ENCODE measurements around the gene ROMO1. TPM values are rescaled to one million over a fixed set of nuclear protein-coding genes. Genes with fewer than 3 reads are reported as not detected.

ROMO1 gene
- total RNA-seq, 2 experiments from 2014 or later = 32.9 to 35.8 TPM

DNA sequence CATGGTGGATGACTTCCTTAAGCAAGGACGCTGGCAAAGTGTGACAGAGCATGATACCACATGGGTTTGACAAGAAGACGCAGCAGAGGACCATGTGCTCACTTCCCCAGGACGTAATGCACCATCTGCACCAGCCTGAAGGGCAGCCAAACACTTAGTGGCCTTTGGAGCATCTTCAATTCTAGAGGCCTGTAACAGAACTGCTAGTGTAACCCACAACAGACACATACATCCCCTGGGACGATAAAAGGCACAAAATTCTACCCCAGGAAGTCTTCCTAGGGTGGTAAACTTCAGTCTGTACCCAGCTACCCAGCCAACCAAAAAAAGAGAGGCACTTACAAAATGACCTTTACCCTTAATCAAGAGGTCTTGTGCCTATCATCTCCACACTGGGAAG lies 25.3 kb upstream of the ROMO1 start:
- ATAC-seq (ENCODE audit: poor library complexity) (no peak), DNase-seq (peak in 1 of 14 experiments; percentile 24)
- Mint-ChIP-seq H3K4me3 (no peak overlapping the region), H3K27me3 (no peaks in the 10 kb centered on the region), H3K27ac (no peak overlapping the region), H3K4me1 (ENCODE audit: low read depth) (no peaks in the 10 kb centered on the region), H3K9me3 (no peaks in the 10 kb centered on the region), H3K36me3 (ENCODE audit: low read depth) (peaks cover 75% of the 10 kb centered on the region)
- H3K27ac ChIP-seq (ENCODE audit: low read depth in 1 of 2, low read length in 2 of 2) = no peak overlapping the region
- ChIA-PET CTCF (no interaction called here), POLR2A (no interaction called here)
- H3K4me3 ChIP-seq (ENCODE audit: low read length) = no peak overlapping the region
- intact Hi-C loops (cut with DNase I, micrococcal nuclease) = no loop called here
- TF ChIP-seq, protein P1, sequence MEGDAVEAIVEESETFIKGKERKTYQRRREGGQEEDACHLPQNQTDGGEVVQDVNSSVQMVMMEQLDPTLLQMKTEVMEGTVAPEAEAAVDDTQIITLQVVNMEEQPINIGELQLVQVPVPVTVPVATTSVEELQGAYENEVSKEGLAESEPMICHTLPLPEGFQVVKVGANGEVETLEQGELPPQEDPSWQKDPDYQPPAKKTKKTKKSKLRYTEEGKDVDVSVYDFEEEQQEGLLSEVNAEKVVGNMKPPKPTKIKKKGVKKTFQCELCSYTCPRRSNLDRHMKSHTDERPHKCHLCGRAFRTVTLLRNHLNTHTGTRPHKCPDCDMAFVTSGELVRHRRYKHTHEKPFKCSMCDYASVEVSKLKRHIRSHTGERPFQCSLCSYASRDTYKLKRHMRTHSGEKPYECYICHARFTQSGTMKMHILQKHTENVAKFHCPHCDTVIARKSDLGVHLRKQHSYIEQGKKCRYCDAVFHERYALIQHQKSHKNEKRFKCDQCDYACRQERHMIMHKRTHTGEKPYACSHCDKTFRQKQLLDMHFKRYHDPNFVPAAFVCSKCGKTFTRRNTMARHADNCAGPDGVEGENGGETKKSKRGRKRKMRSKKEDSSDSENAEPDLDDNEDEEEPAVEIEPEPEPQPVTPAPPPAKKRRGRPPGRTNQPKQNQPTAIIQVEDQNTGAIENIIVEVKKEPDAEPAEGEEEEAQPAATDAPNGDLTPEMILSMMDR (IDR thresholded peaks at IDR 0.05) = no peak
- no peaks in the 10 kb centered on the region for H3K4me1 ChIP-seq (ENCODE audit: insufficient read depth, low read length)
- no peaks in the 10 kb centered on the region for H3K9me3 ChIP-seq (ENCODE audit: control insufficient read depth in 1 of 2, insufficient read depth in 1 of 2, low read length in 2 of 2)
- no peaks in the 10 kb centered on the region for H3K27me3 ChIP-seq (ENCODE audit: control insufficient read depth in 1 of 2, insufficient read depth in 2 of 2, low read length in 2 of 2)
- peaks cover 73% of the 10 kb centered on the region for H3K36me3 ChIP-seq (ENCODE audit: insufficient read depth, low read length)

DNA sequence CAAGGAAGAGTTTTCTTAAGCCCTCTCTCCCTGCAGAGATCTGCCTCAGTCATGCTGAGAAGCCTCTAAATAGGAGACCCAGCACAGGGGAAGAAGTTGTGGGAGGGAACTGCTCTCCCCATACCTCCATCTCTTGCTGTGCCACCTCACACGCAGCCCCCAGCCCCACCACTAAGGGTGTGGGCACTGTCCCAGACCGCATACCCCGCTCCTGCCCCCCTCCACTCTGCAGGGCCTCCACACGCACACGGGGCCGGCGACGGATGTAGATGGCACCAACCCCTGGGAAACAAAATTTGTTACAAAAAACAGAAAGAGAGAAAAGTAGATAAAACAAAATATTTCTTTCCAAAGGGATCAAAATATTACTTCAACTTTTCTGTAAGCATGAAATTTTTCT lies 24.3 kb upstream of the ROMO1 start:
- TF ChIP-seq, protein P1 (IDR thresholded peaks at IDR 0.05) = no peak
- peaks cover 64% of the 10 kb centered on the region for H3K36me3 ChIP-seq (ENCODE audit: insufficient read depth, low read length)

DNA sequence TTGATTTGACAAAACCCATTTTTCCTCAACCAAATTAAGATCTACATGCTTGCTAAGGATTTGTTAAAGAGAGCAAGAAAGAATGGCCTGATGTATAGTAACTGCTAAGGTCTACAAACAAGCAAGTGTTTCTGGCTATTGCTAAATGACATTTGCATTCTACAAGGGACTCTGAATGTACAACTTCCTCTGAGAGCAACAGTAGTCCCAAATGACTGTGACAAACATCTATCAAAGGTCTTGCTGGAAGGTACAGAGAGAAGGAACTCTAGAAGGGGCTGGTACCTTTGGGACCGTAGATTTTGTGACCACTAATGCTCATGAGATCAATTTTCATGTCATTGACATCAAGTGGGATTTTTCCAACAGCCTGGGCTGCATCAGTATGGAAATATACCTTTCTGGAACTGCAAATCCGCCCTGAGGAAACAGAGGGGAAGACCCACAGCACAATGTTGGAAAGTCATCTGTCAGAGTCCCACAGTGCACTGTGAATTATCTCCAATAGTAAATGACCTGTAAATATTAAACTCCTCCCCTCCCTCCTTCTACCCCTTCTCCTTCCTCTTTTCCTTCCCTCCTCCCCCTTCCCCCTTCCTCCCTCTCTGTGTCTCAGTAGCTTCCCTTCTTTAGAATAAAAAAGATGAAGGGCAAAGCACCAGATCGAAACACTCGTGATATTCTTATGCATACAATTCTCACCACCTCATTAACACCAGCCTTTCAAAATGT lies 18.6 kb upstream of the ROMO1 start:
- intact Hi-C loops (cut with DNase I, micrococcal nuclease) = no loop called here
- Histone ChIP-seq H3K4me3 (ENCODE audit: low read length) (no peak overlapping the region), H3K36me3 (ENCODE audit: insufficient read depth, low read length) (peaks cover 28% of the 10 kb centered on the region), H3K9me3 (ENCODE audit: control insufficient read depth in 1 of 2, insufficient read depth in 1 of 2, low read length in 2 of 2) (no peaks in the 10 kb centered on the region), H3K4me1 (ENCODE audit: insufficient read depth, low read length) (no peaks in the 10 kb centered on the region), H3K27me3 (ENCODE audit: control insufficient read depth in 1 of 2, insufficient read depth in 2 of 2, low read length in 2 of 2) (no peaks in the 10 kb centered on the region), H3K27ac (ENCODE audit: low read depth in 1 of 2, low read length in 2 of 2) (no peak overlapping the region)
- TF ChIP-seq, protein P1 (IDR thresholded peaks at IDR 0.05) = no peak
- H3K4me3 Mint-ChIP-seq = no peak overlapping the region
- H3K4me1 Mint-ChIP-seq (ENCODE audit: low read depth) = no peaks in the 10 kb centered on the region
- ChIA-PET CTCF (no interaction called here), POLR2A (interaction anchor here (1.1 kb wide), 1 partner anchor 17 kb away, joined by 3 read pairs; no protein-coding TSS in a partner anchor)
- no peak for ATAC-seq (ENCODE audit: poor library complexity)
- H3K36me3 Mint-ChIP-seq (ENCODE audit: low read depth) = peaks cover 57% of the 10 kb centered on the region
- H3K9me3 Mint-ChIP-seq = no peaks in the 10 kb centered on the region
- H3K27me3 Mint-ChIP-seq = no peaks in the 10 kb centered on the region
- H3K27ac Mint-ChIP-seq = no peak overlapping the region
- peak in 1 of 14 experiments; percentile 11 for DNase-seq

More for the DNA sequence above, 24.3 kb upstream of the ROMO1 start:
- Histone ChIP-seq H3K9me3 (ENCODE audit: control insufficient read depth in 1 of 2, insufficient read depth in 1 of 2, low read length in 2 of 2) (no peaks in the 10 kb centered on the region), H3K27ac (ENCODE audit: low read depth in 1 of 2, low read length in 2 of 2) (no peak overlapping the region), H3K4me1 (ENCODE audit: insufficient read depth, low read length) (no peaks in the 10 kb centered on the region), H3K27me3 (ENCODE audit: control insufficient read depth in 1 of 2, insufficient read depth in 2 of 2, low read length in 2 of 2) (no peaks in the 10 kb centered on the region), H3K4me3 (ENCODE audit: low read length) (no peak overlapping the region)
- H3K27me3 Mint-ChIP-seq = no peaks in the 10 kb centered on the region
- no peaks in the 10 kb centered on the region for H3K4me1 Mint-ChIP-seq (ENCODE audit: low read depth)
- ATAC-seq (ENCODE audit: poor library complexity) (no peak), DNase-seq (peak in 1 of 14 experiments; percentile 8)
- peaks cover 75% of the 10 kb centered on the region for H3K36me3 Mint-ChIP-seq (ENCODE audit: low read depth)
- no peak overlapping the region for H3K4me3 Mint-ChIP-seq
- CTCF ChIA-PET = no interaction called here
- no peaks in the 10 kb centered on the region for H3K9me3 Mint-ChIP-seq
- POLR2A ChIA-PET = interaction anchor here (0.6 kb wide), 1 partner anchor 11 kb away, joined by 3 read pairs; no protein-coding TSS in a partner anchor
- H3K27ac Mint-ChIP-seq = no peak overlapping the region
- intact Hi-C loops (cut with DNase I, micrococcal nuclease) = no loop called here

All from CD4-positive, alpha-beta T cell (primary cell).